GM10847 (cell line): ENCODE measurements around the gene YIPF4.
A peak's percentile ranks its signal among the peaks of the same experiment; 100 is the strongest.

Source experiments
- POLR2A ChIP-seq: IDR thresholded peaks from 2 replicates; pipeline ENCODE4 v1.6.1; 2011; ENCODE audit not compliant: insufficient read length; ENCODE audit errors: extremely low read depth

YIPF4 gene

GRCh38 chr2:32277674-32278477, at the start of gene YIPF4:
Gene YIPF4, plus strand, starts transcription at chr2:32277904. Its CDS starts 252 bp downstream, at chr2:32278156.
- peak; percentile 70 for TF ChIP-seq POLR2A

GRCh38 chr2:32228181-32228580, 49.5 kb upstream of the YIPF4 start:
- no peak for TF ChIP-seq POLR2A

GRCh38 chr2:32229635-32230034, 48.1 kb upstream of the YIPF4 start:
- no peak for TF ChIP-seq POLR2A

- no peak for TF ChIP-seq POLR2A
These were observed 45.7 kb upstream of the YIPF4 start for GRCh38 chr2:32231959-32232358.

- no peak for TF ChIP-seq POLR2A
These were observed 42.4 kb upstream of the YIPF4 start for GRCh38 chr2:32235315-32235714.

GRCh38 chr2:32237488-32237887, 40.2 kb upstream of the YIPF4 start:
- no peak for TF ChIP-seq POLR2A

- TF ChIP-seq POLR2A: no peak
These were observed 39.7 kb upstream of the YIPF4 start for GRCh38 chr2:32237996-32238395.

- no peak for TF ChIP-seq POLR2A
These were observed 35.4 kb upstream of the YIPF4 start for GRCh38 chr2:32242331-32242730.

GRCh38 chr2:32246911-32247310, 30.8 kb upstream of the YIPF4 start:
- no peak for TF ChIP-seq POLR2A

GRCh38 chr2:32248299-32248698, 29.4 kb upstream of the YIPF4 start:
- TF ChIP-seq POLR2A: no peak

GRCh38 chr2:32249731-32250236, 27.9 kb upstream of the YIPF4 start:
- TF ChIP-seq POLR2A: no peak

GRCh38 chr2:32250290-32250689, 27.4 kb upstream of the YIPF4 start:
- no peak for TF ChIP-seq POLR2A

- TF ChIP-seq POLR2A: no peak
These were observed 19.5 kb upstream of the YIPF4 start for GRCh38 chr2:32258242-32258641.

- TF ChIP-seq POLR2A: no peak
These were observed 17.3 kb upstream of the YIPF4 start for GRCh38 chr2:32260376-32260775.

- no peak for TF ChIP-seq POLR2A
These were observed 15.6 kb upstream of the YIPF4 start for GRCh38 chr2:32262105-32262504.

GRCh38 chr2:32264422-32265105, 13.1 kb upstream of the YIPF4 start, which contains the start of gene NLRC4:
Gene NLRC4, minus strand, starts transcription at chr2:32264886. Its CDS starts 8,111 bp downstream, at chr2:32256775.
- no peak for TF ChIP-seq POLR2A
